ENCODE results near the gene NOC2L.
"Not testable (repeated sequence)": the region's sequence is repeated elsewhere in the genome, so short reads cannot be mapped to it uniquely, and the experiment has no call there.

Gene NOC2L

DNA sequence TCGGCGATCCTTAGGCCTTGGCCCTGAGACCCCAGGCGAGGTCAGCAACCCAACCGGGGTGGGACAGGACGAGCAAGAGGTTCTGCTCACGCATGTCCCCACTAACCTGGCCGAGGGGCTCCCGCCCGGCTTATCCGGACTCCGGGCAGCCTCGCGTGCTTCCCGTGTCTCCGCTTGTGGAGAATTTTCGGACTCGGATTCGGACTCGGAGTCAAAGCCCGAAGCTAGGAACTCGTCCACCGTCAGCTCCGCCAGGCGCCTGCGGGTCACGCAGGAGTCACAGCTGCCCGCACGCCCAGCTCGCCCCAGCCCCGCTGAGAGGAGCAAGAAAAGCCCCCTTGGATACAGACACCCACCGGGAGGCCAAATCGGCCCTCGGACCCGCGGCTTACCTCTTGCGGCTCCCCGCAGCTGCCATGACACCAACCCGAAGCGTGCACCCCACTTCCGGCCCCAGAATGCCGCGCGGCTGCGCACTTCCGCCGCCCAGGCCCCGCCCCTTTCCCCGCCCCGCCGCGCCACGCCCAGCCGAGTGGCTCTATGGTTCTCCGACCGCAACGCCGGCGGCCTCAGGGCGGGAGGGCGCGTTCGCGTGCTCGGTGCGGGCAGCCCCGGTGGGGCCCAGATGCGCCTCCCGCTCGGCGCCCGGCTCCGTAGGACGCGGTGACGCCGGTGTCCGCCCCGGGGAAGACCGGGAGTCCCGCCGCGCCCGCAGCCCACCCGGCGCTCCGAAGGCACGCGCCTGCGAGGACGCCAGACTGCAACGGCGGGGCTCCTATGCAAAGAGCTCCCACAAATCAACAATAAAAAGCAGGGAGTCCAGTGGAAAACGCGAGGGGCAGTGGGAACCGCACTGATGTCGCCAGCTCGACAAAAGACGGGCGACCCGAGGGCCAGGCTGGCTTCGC is at the start of gene NOC2L:
NOC2L (minus strand) TSS at position 434 of the 908 bp plus-strand sequence; CDS start at position 418, 16 bp downstream.
- DNase-seq (ENCODE audit: low spot score) = peak; percentile 97

DNA sequence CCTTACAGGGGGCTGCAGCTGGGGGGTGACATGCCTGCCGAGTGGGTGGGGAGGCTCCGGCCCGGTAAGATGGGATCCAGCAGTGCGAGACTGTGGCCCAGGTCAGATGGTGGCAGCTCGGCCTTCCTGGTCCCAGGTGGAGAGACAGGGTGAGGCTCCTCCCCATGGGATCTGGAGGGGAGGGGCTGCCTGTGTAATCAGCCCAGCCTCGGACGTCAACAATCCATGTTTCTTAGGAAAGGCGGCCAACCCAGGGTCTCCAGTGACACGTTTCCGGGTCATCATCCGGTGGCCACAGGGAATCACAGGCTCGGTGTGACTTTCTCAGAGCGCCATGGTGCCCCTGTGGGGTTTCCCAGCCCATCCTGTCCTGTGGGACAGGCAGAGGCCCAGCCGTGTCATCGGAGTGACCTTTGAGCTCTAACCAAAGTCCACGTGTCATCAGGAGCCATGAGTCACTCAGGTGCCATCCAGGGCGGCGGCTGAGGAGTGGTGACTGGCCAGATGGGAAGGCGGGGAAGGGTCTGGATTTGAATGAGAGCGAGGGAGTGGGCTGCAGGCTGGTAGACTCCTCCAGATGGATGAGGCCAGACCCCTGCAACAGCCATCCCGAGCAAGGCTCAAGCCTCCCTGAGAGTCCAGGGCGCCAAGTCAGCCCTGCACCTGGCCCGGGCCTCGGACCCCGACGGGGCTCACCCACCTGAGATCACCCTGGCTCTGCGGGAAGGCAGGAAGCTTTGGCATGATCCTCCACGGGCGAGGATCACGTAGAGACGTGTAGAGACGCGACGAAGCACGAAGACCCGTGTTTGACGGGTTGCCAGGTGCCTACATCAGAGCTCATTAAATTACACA is 47.5 kb upstream of the NOC2L start:
- DNase-seq (ENCODE audit: low spot score) = no peak

DNA sequence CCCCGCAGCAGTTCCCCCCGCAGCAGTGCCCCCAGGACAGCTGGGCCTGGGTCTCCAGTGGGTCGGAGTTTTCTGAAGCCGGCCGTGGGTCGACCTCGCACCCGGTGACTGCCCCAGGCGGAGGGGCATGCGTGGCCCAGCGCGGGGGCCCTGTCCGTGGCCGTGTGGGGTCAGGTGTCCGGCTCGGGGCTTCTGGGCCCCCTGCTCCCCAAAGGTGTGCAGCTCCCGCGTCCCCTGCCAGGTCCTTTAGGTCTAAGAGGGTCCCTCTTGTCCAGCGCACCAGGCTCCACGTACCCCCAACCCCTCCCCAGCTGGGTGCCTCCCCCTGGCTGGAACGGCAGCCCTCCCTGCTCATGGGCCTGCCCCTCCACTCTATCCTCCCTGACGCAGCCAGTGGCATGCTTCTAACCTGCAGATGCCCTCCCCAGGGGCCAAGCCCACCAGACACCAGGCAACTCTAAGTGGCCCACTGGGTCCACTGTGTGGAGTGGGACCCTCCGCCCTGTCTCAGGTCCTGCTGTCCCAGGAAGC is 46.8 kb upstream of the NOC2L start:
- DNase-seq (ENCODE audit: low spot score) = no peak

DNA sequence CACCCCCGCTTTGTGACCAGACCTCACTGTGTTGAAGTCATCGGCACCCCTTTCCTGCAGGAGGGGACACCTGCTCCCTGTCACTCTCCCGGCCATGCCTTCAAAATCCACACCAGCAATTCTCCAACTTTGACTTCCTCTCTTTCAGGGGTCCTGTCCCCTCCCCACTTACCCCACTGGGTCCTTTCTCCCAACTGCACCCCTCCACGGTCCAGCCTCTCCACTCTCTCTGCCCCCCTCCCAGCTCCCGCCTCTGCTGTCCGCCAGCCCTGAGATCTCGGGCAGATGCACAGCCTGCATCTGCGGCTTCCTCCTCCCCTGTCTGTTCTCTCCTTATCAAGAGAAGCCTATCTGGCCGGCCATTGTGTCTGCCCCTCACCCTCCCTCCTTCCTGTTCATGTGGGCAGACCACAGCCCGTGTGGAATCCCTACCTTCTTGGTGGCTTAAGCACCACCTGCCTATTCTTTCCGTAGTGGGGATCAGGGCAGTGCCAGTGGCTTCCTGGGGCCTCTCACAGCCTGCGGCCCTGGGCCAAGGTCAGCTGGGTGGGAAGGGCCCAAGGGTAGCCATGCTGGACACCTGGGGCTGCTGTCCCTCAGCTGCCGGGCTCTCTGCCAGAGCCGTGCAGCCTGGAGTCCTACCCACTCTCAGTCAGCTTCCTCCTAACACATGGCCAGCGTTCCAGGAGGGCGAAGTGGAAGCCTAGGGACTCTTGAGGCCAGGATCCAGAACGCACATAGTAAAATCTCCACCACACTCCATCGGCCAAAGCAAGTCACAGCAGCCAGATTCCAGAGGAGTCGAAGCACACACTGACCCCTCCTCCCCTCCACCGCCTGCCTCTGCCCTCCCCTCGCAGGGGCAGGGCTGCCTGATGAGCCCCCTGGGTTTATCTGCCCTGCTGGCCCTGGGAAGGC is 46.0 kb upstream of the NOC2L start:
- no peak for DNase-seq (ENCODE audit: low spot score)

DNA sequence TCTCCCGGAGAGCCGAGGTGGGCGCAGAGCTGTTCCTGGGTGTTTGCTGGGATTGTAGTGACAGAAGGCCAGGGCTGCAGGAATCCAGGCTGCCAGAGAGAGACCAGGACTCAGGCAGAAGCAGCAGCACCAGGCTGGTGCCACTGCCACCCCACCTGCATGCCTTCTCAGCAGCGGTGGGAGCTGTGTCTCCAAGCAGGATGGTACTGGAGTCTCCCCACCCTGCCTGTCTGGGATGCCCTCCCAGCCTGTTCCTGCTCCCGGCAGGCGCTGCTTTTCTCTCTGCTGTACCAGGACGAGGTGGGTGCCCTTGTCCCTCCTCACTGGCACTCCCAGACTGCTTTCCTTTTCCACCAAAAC is 45.3 kb upstream of the NOC2L start:
- no peak for DNase-seq (ENCODE audit: low spot score)

DNA sequence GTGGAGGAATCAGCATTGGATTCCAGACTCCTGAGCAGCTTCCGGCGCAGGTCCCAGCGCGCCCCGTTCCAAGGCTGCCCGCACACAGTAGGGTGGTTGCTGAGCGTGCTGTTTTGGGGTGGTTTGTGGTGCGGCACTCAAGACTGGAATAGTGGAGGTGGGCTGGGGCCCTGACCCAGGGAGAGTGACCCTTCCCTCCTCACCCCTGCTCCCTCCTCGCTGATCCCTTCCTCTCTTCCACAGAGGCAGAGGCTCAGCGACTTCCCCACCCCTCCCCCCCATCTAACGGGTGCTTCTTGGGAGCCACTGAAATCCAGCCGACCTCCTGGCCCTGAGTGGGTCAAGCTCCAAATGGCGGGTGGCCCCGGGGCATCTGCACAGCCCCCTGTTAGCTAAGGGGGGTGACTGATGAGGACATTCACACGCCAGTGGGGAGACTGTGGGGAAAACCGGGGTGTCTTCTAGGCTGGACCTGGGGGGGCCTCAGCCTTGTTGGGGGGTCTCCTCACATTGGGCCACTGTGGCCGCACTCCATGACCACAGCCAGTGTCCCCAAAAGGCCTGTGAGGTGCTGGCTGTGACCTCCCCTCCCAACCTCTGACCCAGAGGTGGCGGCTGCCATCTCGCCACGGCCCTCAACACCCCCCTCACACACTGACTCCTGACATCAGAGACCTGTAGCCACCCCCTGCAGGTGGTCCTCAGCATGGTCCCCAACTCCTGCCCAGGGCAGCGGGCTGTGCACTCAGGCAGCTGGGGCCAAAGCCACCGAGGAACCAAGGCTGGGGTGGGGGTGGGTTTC is 44.8 kb upstream of the NOC2L start:
- no peak for DNase-seq (ENCODE audit: low spot score)

DNA sequence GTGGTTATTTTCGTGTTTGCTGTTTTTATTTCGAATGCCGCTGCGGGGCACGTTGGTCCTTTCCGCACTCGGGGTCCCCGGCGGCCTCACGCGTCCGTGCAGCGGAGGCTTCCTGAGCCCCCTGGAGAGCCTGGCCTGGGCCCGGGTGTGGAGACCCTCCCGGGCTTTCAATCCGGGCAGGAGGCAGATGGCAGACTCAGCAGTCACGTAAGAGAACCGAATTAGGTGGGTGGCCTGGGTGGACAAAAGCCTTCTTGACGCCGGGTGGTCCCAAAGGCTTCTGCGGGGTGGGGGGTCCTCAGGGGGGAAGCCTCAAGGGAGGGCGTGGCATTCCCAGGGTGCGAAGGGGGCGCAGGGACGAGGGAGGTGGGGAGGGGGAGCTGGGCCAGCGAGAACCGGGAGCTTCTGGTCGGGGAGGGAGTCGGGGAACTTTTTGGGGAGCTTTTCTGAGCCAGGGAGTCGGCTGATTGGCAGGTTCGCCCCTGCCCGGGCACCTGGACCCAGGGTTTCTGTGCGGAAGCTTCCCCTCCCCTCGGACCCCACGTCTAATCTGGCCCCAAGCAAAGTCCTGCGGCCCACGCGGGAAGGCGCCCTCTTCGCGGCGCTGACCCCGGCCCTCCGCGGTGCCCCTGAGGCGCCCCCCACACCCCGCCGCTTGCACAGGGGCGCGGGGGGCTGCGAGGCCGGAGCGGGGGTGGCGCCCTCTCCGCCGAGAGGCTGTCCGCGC is 42.2 kb upstream of the NOC2L start:
- no peak for DNase-seq (ENCODE audit: low spot score)

DNA sequence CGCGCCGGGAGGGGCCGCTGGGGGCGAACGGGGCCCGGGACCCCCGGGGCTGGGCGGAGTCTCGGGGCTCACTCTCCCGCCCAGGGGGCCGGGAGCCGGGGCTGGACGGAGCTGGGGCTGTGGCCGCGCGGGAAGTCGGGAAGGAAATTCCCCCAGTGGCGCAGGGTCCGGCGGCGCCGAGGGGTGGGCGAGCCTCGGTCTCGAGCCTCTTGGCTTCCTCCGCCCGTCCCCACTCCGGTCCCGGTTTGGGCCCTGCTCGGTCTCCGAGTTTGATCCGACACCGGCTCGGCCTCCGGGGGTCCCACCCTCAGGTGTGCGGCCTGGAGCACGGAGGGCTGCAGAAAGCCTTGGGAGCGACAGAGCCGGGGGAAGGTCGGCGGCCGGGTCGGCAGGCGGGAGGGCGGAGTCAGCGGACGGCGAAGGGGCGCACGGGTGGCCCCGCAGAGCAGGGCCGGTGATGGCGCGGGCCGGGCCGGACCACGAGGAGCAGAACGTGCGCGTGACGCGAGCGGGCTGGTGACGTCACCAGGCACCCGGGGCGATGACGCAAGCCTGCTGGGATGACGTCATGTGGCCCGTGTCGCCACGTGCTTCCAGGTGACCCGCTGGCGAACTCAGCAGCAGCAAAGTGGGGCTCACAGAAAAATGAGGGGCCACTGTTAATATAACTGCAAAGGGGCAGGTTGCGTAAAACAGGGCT is 41.5 kb upstream of the NOC2L start:
- DNase-seq (ENCODE audit: low spot score) = peak; percentile 53

DNA sequence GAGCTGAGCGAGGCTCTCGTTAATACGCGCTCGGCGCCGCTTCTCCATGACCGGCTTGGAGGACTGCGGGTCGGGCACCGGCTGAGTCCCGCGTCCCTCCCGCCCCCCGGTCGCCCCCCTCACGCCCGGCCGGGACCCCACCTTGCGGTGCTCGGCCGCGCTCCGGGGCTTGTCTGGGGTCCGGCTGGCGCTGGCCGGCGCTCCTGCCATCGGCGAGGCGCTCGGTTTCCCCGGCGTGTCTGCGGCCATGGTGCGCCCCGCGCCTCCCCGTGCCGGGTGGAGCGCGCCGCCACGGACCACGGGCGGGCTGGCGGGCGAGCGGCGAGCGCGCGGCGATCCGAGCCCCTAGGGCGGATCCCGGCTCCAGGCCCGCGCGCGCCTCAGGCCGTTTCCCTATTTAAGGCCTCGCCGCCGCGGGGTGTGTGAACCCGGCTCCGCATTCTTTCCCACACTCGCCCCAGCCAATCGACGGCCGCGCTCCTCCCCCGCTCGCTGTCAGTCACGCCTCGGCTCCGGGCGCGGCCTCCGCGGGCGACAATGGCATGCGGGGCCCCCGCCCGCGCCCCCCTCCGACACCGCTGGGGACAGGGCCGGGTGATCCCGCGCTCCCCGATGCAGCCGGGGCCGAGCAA is 40.8 kb upstream of the NOC2L start, which contains the start of gene HES4:
HES4 (minus strand) TSS at position 373 of the 632 bp plus-strand sequence; CDS start at position 249, 124 bp downstream.
- peak; percentile 40 for DNase-seq (ENCODE audit: low spot score)

DNA sequence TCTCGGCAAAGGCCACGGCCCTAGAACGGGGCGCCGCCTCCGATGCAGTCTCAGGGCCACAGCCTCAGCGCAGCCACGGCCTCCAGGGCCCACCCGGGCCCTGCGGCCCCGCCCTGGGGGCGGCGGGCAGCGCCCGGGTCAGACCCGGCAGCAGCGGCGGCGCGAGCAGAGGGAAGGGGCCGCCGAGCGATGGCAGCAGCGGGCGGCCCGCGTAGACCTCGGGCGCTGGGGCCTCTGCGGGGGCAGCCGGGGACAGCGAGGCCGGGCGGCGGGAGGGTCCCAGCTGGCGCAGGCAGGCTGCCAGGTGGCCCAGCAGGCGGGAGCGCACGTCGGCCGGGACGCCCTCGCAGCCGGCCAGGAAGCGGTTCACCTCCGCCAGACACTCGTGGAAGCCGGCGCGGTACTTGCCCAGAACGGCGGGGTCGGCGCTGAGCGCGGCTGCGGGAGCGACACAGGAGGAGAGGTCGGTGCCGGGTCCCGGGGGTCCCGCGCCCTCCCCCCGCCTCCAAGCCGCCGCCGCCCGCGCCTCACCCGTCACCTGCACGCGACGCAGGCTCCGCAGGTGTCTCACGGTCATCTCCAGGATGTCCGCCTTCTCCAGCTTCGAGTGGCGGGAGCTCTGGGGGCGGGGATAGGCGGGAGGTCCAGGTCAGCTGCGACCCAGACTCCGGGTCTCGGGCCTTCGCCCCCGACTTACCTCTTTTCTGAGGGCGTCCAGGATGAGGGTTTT is 40.1 kb upstream of the NOC2L start:
- DNase-seq (ENCODE audit: low spot score) = no peak

DNA sequence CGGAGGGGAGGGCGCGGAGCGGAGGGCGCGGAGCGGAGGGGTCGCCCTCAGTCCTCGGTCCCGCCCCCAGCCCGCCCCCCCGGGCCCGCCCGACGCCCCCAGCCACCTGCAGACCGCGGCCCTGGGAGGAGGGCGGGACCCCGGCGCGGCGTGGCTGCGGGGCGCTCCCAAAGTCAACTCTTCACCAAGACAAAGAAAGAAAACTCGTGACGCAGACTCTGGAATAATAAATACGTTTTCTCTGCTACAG is 39.6 kb upstream of the NOC2L start:
- DNase-seq (ENCODE audit: low spot score) = no peak

DNA sequence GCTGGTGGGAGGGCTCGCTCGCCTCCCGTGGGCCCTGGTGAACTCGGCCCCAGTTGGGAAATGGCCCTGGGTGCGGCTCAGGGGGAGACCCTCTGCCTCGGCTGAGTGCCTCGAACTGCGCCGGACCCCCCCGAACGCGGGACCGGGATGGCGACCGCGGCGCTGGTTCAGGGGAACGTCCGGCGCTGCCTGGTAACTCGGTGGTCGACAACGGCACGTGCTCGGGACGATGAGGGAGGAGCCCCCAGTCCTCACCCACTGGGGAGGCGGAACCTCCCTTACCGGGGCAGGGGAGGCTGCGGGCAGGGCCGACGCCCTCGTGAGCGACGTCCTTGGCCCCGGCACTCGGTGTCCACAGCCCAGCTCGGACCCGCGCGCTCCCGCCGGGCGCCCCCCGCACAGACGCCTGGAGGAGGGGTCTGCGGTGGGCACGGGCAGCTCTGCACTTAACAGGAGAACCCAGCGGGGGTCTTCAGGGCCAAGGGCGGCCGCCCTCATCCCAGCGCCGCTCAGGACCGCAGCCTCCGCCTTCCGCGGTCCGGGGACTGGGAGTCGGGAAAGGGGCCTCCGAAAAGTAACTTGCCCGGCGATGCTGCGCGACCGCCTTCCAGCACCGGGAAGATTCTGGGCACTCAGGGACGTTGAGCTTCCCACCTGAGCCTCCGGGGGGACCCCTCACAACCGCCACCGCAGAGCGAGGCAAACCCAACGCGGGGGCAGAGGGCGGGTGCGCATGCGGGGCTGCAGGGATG is 39.1 kb upstream of the NOC2L start:
- no peak for DNase-seq (ENCODE audit: low spot score)

DNA sequence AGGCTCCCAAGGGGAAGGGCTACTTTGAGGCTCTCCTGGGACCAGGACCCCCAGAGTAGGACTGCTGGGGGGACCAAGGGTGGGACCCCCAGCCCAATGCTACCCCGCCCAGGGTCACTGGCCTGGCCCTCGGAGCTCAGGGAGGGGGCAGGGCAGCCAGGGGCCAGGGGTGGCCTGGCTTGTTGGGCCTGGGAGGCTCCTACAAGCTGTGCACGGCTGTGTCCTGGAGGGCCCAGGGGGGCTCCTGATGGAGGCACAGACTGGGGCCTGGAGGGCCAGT is 38.6 kb upstream of the NOC2L start:
- no peak for DNase-seq (ENCODE audit: low spot score)

DNA sequence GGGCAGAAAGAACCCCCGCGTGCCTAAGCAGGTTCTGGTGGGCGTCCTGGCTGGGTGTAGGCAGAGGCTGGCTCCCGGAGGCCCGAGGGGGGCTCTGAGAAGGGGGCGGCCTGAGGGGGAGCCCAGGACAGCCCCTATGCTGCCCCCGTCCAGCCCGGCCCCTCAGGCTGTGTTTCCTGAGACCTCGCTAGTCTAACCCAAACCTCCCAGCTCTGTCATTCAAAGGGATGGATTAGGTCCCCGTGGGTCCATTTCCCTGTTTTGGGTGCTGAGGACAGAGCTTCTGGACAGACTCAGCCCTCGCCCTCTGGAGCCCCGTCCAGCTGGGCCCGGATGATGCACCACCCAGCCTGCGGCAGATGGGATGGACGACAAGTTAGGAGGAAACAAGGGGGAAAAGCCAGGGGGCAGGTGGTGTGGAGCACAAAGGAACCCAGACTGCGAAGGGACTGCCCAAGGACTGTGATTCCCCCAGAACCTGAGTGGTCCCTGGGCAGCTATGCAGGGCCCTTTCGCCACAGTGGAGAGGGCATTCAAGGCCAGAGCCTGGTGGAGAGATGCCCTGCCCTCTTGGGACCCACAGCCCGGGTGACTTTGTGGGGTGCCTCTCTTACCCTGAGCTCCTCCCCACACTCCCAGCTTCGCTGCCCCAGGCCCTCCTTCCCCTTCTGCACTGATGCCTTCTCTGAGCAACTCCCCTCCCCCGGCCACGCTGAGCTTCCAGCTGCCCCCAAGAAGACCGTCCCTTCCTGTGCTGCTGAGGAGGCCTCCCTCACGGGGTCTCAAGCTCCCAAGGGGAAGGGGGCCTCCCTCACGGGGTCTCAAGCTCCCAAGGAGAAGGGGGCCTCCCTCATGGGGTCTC is 38.0 kb upstream of the NOC2L start:
- no peak for DNase-seq (ENCODE audit: low spot score)

DNA sequence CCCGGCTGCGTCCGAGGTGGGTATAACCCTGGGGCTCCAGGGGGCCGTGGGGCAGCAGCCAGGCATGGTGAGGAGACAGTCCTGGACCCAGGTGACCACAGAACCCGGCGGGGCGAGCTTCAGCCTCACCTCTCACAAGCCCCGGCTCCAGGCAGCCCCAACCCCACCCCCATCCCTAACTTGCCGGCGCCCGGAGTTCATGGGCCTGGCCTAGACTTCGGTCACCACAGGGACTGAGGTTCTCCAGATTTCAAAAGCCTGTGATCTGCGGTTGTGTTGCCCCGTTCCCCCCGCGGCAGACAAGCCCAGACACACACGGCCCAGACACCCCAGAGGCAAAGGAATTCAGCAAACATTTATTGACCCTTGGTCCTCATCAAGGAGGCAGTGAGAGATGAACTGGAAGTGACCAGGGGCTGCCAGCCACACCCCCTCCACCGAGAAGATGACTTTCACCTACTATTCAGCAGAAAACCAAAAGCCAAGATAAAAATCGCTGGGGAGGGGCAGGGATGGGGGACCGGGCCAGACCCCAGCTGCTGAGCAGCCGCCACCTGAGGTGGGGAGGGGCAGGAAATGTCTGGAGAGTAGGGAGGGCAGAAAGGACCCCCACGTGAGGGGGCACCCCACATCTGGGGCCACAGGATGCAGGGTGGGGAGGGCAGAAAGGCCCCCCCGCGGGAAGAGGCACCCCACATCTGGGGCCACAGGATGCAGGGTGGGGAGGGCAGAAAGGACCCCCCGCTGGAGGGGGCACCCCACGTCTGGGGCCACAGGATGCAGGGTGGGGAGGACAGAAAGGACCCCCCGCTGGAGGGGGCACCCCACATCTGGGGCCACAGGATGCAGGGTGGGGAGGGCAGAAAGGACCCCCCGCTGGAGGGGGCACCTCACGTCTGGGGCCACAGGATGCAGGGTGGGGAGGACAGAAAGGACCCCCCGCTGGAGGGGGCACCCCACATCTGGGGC is 36.9 kb upstream of the NOC2L start:
- no peak for DNase-seq (ENCODE audit: low spot score)

DNA sequence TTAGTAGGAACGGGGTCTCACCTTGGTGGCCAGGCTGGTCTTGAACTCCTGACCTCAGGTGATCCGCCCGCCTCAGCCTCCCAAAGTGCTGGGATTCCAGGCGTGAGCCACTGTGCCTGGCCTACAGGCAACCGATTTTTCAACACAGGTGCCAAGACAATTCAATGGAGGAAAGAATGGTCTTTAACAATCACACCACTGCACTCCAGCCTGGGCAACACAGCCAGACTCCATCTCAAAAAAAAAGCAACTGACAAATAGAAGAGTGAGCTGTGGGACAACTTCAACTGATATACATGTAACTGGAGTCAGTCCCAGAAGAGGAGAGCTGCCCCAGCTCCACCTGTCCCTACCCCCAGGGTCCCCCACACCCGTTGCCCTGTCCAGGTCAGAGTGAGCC is 35.5 kb upstream of the NOC2L start:
- DNase-seq (ENCODE audit: low spot score) = not testable (repeated sequence)
